ENCODE measurements around the gene SHB.

GRCh38 chr9:37961351-37961750, 107.7 kb downstream of the SHB start:
- TF ChIP-seq CTCF (IDR thresholded peaks at IDR 0.05): no peak
- no peak for TF ChIP-seq POLR2A (IDR thresholded peaks at IDR 0.05)

Data from lower leg skin (tissue), 3 donors.